Karpas-422 (cell line): ENCODE results near the gene G3BP1. TPM values are rescaled to one million over a fixed set of nuclear protein-coding genes. Genes with fewer than 3 reads are reported as not detected.

Experiments
- DNase-seq: peaks from one replicate; pipeline ENCODE4 v3.0.0-alpha.2; 2015
- H2AFZ ChIP-seq: fragments of 200-600 bp; sonication (generic); 2 replicates; pipeline ENCODE4 v1.6.1; 2014; ENCODE audit warnings: antibody characterized with exemption, low read length, mixed read lengths
- H3K27ac ChIP-seq: fragments of 200-600 bp; sonication (generic); 2 replicates; pipeline ENCODE4 v1.5.1; 2014; ENCODE audit warnings: mild to moderate bottlenecking, low read length, moderate library complexity
- H3K27me3 ChIP-seq: fragments of 200-600 bp; sonication (generic); 2 replicates; pipeline ENCODE4 v1.6.1; 2014; ENCODE audit warnings: low read length, mixed read lengths
- H3K36me3 ChIP-seq: fragments of 200-600 bp; sonication (generic); 2 replicates; pipeline ENCODE4 v1.6.1; 2014; ENCODE audit warnings: low read length, mixed read lengths; ENCODE audit not compliant: insufficient read depth
- H3K4me1 ChIP-seq: fragments of 200-600 bp; sonication (generic); 2 replicates; pipeline ENCODE4 v1.6.1; 2014; ENCODE audit warnings: mild to moderate bottlenecking, low read length, mixed read lengths
- H3K4me2 ChIP-seq: fragments of 200-600 bp; sonication (generic); 2 replicates; pipeline ENCODE4 v1.6.1; 2014; ENCODE audit warnings: low read length, low read depth, mild to moderate bottlenecking; ENCODE audit not compliant: poor library complexity, severe bottlenecking
- H3K4me3 ChIP-seq: fragments of 200-600 bp; sonication (generic); 2 replicates; pipeline ENCODE4 v1.5.1; 2014; ENCODE audit warnings: mild to moderate bottlenecking, antibody characterized with exemption, low read length, mixed read lengths
- H3K79me2 ChIP-seq: fragments of 200-600 bp; sonication (generic); 2 replicates; pipeline ENCODE4 v1.6.1; 2014; ENCODE audit warnings: mild to moderate bottlenecking, low read length, mixed read lengths
- H3K9ac ChIP-seq: fragments of 200-600 bp; sonication (generic); 2 replicates; pipeline ENCODE4 v1.6.0; 2014; ENCODE audit warnings: low read length
- H3K9me2 ChIP-seq: fragments of 200-600 bp; sonication (generic), shearing (Covaris generic); replicated peaks from 2 replicates; pipeline ENCODE4 v1.6.0; 2014; ENCODE audit warnings: mild to moderate bottlenecking, low read length, moderate library complexity; ENCODE audit not compliant: insufficient read depth
- H3K9me3 ChIP-seq: fragments of 300-700, 200-600 bp; sonication (generic); 2 replicates; pipeline ENCODE4 v1.6.1; 2014; ENCODE audit warnings: low read length, mixed read lengths
- H4K20me1 ChIP-seq: fragments of 200-600 bp; sonication (generic); 2 replicates; pipeline ENCODE4 v1.6.1; 2014; ENCODE audit warnings: mild to moderate bottlenecking, antibody characterized with exemption, low read length, low read depth; ENCODE audit not compliant: insufficient read depth
- total RNA-seq: library from RNA; depleted of rRNA; stranded (reverse); fragments of >200 nt; shearing (Covaris generic); gene quantifications from 2 replicates; pipeline ENCODE4 v1.2.3, GENCODE V29; 2014; ENCODE audit warnings: low replicate concordance

The G3BP1 gene
- total RNA-seq, 1 experiment from 2014 or later = 186 TPM

DNA sequence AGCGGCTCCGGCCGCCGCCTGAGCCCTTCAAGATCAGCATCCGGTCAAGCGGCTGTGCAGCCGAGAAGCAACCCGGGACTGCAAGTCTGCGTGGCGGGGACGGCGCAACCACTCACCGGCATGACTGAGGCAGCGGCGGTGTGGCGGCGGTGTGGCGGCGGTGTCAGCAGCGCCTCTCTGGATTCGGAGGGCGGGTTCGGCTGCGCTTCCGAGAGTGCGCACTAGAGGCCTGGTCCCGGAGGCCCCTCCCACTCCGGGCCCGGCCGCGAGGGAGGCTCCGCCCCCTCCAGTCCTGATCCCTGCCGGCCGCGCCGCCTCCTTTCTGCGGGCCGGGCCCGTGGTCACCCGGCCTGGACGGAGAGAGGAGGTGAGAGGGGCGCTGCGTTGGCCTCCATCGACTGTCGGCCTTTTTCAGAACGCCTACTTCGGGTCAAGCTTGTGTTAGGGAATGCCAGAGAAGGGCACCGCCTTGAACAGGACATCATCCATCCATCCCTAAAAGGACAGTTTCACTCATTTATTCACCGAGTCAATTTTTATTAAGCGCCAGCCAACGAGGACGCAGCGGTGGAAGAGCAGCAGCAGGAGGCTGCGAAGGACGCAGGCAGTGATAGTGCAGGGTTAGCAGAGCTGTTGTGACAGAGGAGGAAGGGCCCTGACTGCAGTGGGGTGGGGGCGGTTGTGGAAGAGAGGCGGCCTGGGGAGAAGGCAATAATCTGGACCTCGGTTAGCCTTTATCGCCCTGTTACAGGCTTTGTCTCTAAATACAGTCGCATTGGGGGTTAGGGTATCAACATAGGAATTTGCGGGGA lies 13.1 kb upstream of the G3BP1 start, which contains the start of gene ATOX1:
Gene ATOX1 (minus strand): TSS at position 202 of the 812 bp plus-strand sequence. CDS start 80 bp downstream, at position 122.
- peak within 1 kb of the TSS; percentile 93 for H3K4me2 ChIP-seq
- H3K27ac ChIP-seq = peak within 1 kb of the TSS; percentile 34; the same call in 1 of the 2 replicates
- peaks cover 46% of the 10 kb centered on the region for H3K79me2 ChIP-seq
- no peaks in the 10 kb centered on the region for H3K9me3 ChIP-seq
- peak within 1 kb of the TSS; percentile 95 for H3K9ac ChIP-seq
- peak; percentile 96 for DNase-seq
- H3K27me3 ChIP-seq = no peaks in the 10 kb centered on the region
- no peaks in the 10 kb centered on the region for H3K36me3 ChIP-seq
- H3K4me1 ChIP-seq = peaks cover 23% of the 10 kb centered on the region
- H3K4me3 ChIP-seq = peak within 1 kb of the TSS; percentile 94
- peak within 1 kb of the TSS; percentile 97 for H2AFZ ChIP-seq
- H4K20me1 ChIP-seq = no peaks in the 10 kb centered on the region
- H3K9me2 ChIP-seq = no peaks in the 10 kb centered on the region

DNA sequence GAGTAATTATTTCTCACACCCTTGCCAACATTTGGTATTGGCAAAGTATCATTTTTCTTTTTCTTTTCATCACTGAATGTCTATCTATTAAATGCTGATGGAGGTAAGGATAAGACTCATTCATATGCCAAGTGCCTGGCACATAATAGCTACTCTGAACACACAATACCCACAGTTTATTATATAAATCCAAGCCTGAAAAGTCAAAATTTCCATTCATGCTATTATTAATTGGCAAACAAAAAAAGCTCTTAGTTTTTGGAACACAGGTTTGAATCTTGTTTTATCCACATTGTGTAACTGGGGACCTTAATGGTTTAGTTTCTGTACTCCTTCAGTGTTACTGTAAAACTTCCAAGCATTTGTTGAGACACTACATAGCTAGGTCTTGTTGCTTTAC lies 7.0 kb upstream of the G3BP1 start:
- H3K9me3 ChIP-seq = no peaks in the 10 kb centered on the region
- H2AFZ ChIP-seq = no peak overlapping the region
- H3K4me3 ChIP-seq = no peak overlapping the region
- no peak overlapping the region for H3K27ac ChIP-seq
- no peaks in the 10 kb centered on the region for H3K36me3 ChIP-seq
- no peaks in the 10 kb centered on the region for H3K9me2 ChIP-seq
- H4K20me1 ChIP-seq = no peaks in the 10 kb centered on the region
- H3K4me1 ChIP-seq = peaks cover under 1% of the 10 kb centered on the region; the same call in 1 of the 2 replicates
- no peak overlapping the region for H3K4me2 ChIP-seq
- no peaks in the 10 kb centered on the region for H3K79me2 ChIP-seq
- no peak for DNase-seq
- H3K27me3 ChIP-seq = no peaks in the 10 kb centered on the region
- H3K9ac ChIP-seq = no peak overlapping the region

DNA sequence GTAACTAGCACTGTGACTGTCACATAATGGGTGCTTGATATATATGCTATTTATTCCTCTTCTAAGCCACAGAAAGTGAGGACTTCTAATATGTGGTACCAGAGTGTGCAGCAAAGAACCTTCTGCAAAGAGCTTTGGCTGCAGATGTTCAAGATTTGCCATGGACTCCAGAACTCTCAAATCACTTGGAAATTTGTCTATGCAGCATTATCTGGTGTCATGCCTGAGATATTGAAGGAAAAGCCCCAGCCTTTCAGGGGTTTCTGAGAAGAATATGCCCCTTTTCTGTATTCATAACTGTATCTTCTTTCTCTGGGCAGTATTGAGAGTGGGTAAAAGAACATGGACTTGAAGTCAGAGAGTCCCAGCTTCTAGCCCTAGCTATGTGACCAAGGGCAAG lies 4.8 kb upstream of the G3BP1 start:
- H2AFZ ChIP-seq = no peak overlapping the region
- H3K4me3 ChIP-seq = no peak overlapping the region
- H3K4me1 ChIP-seq = peaks cover 14% of the 10 kb centered on the region
- H3K9me3 ChIP-seq = no peaks in the 10 kb centered on the region
- H3K9ac ChIP-seq = no peak overlapping the region
- H3K9me2 ChIP-seq = no peaks in the 10 kb centered on the region
- H3K27me3 ChIP-seq = no peaks in the 10 kb centered on the region
- no peak overlapping the region for H3K27ac ChIP-seq
- peaks cover 4% of the 10 kb centered on the region; the same call in 1 of the 2 replicates for H3K79me2 ChIP-seq
- no peaks in the 10 kb centered on the region for H4K20me1 ChIP-seq
- H3K4me2 ChIP-seq = no peak overlapping the region
- no peak for DNase-seq
- no peaks in the 10 kb centered on the region for H3K36me3 ChIP-seq

DNA sequence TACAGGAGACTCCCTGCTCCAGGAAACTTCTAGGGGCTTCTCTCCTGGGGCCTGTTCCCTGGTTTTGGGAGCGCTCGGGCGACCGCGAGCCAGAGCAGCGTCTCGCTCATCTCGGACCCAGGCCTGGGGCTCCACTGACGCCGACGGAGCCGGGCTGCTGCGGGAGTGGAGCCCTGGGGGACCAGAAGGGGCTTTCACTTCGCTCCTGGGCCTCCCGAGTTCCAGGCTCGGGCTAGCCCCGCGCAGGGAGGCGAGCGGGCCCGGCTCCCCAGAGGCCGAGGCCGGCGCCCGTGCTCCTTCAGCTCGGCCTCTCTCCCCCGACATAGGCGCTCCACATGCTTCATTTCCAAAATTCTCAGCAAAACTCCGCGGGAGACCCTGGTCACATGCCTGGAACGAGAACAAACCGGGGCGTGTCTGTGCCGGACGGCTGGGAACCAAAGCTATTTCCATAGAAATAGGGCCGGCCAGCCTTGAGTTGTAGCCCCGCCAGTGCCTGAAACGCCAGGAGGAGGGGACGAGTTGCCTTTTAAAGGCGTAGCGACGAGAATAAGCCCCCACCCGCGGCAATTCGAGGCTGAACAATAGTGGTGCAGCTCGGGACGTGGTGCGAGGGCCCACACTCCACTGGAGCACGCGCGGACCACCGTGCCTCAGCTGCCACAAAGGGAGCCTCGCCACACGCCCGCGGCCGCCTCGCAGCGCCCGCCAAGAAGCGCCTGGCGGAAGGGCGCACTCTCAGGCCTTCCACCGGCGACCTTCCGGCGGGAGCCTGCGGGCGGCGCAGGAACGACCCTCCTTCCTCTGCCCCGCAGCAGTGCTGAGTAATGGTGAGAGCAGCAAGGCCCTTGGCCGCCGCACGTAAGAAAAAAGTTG lies 1.1 kb upstream of the G3BP1 start:
- Histone ChIP-seq H3K79me2 (peaks cover 39% of the 10 kb centered on the region), H3K36me3 (peaks cover 27% of the 10 kb centered on the region), H3K4me3 (peak overlapping the region; percentile 68), H2AFZ (peak overlapping the region; percentile 76), H3K9ac (peak overlapping the region; percentile 82), H3K4me2 (peak overlapping the region; percentile 86), H3K9me2 (no peaks in the 10 kb centered on the region), H4K20me1 (peaks cover 34% of the 10 kb centered on the region), H3K4me1 (peaks cover 40% of the 10 kb centered on the region), H3K9me3 (no peaks in the 10 kb centered on the region), H3K27ac (peak overlapping the region; percentile 90), H3K27me3 (no peaks in the 10 kb centered on the region)
- peak; percentile 84 for DNase-seq

DNA sequence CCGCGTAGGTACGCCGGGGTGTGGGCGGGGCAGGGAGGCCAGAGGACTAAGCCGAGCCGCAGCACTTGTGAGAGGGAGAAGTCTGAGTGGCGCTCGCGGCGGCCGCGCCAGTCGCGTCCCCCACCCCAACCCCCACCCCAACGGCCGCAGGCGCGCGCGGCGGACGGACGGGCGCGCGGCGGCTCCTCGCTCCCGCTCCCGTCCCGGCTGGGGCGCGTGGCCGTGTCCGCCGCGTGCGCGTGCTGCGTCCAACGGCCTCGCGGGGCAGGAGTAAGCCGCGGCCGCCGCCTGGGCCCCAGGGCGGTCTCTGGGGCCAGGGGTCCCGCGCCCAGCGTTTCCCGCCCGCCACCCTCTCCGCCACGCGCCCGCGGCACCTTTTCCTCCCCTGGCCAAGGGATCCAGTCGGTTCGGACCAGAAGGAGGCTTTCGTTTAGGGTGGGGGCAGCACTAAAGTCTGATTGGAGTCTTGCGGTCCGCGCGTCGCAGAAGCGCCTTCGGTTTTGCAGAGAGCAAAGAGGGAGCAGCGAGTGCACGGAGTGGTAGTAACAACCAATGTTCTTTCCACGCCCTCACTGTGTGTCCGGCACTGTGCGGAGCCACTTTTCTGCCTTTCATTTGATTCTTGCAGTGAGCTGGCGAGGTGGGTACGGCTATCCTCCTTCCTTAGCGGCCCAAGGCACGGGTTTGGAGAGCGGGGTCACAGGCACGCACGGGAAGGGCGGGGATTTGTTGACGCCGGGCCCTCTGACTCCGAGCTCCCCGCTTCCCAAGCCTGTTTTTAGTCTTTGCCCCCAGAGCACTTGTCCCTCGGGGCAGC lies 483 bp downstream of the G3BP1 start:
- Histone ChIP-seq H4K20me1 (peaks cover 49% of the 10 kb centered on the region), H2AFZ (no peak overlapping the region), H3K27me3 (no peaks in the 10 kb centered on the region), H3K4me1 (peaks cover 53% of the 10 kb centered on the region), H3K9ac (peak overlapping the region; percentile 93), H3K27ac (peak overlapping the region; percentile 68), H3K79me2 (peaks cover 56% of the 10 kb centered on the region), H3K4me3 (peak overlapping the region; percentile 95), H3K36me3 (peaks cover 42% of the 10 kb centered on the region), H3K4me2 (peak overlapping the region; percentile 98), H3K9me3 (no peaks in the 10 kb centered on the region), H3K9me2 (no peaks in the 10 kb centered on the region)
- DNase-seq = peak; percentile 77

DNA sequence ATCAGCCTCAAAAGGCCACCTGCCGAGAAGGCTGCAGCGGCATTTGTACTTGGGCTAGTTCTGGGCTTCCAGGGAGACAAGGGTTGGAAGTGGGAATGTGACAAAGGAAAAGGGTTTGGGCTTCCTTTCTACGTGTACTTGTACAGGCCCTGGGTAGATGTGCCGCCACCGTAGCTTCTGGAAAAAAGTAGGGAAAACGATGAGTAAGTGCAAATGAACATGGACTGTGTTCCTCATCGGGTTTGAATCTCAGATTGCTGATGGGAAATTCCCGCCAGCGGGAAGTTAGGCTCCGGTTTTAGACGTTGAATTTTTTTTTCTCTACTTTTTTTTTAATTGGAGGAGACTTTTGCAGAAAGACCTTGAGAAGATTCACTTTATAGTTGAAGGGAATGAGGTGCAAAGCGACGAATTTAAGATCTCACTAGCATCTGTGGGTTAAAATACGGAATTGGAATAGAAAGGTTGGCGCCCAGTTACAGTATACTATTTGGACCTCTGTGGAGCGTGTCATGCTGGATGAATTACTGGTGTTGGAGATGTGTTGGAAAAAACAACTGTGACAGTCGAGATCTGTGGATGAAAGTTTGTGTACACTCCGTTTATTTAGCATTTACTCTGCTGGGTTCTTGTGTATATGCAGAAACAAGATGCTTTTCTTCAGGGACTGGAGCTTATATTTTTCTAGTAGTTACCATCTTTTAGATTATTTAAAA lies 1.2 kb downstream of the G3BP1 start:
- peaks cover 50% of the 10 kb centered on the region for H3K36me3 ChIP-seq
- peaks cover 57% of the 10 kb centered on the region for H4K20me1 ChIP-seq
- H3K4me3 ChIP-seq = peak overlapping the region; percentile 95
- peaks cover 63% of the 10 kb centered on the region for H3K79me2 ChIP-seq
- no peak for DNase-seq
- H3K9me3 ChIP-seq = no peaks in the 10 kb centered on the region
- H3K9ac ChIP-seq = peak overlapping the region; percentile 93
- H3K4me1 ChIP-seq = peaks cover 61% of the 10 kb centered on the region
- peak overlapping the region; percentile 98 for H3K4me2 ChIP-seq
- H3K27me3 ChIP-seq = no peaks in the 10 kb centered on the region
- peak overlapping the region; percentile 68; the same call in 1 of the 2 replicates for H3K27ac ChIP-seq
- H3K9me2 ChIP-seq = no peaks in the 10 kb centered on the region
- no peak overlapping the region for H2AFZ ChIP-seq

DNA sequence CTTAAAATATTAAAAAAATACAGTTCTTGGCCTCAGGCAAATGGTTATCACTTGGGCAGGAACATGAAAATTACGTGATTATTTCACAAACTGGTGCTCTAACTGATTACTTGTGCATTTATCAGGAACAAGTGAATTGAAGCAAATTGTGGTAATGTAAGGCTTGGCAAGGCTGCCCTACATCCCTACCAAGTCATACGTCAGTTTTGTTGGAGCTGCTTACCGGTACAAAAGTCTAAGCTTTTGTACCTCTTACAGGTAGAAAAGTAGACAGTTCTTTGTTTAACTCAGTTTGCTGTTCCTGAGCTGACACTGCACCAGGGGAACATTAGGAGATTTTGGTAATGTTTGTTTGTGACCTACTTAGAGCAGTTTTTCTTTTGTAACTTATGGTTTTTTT lies 2.2 kb downstream of the G3BP1 start:
- Histone ChIP-seq H3K27ac (peak overlapping the region; percentile 40; the same call in 1 of the 2 replicates), H3K4me1 (peaks cover 64% of the 10 kb centered on the region), H3K4me3 (peak overlapping the region; percentile 95)

More for the DNA sequence above, 2.2 kb downstream of the G3BP1 start:
- Histone ChIP-seq H3K9ac (peak overlapping the region; percentile 93), H4K20me1 (peaks cover 66% of the 10 kb centered on the region), H3K9me2 (no peaks in the 10 kb centered on the region), H3K27me3 (no peaks in the 10 kb centered on the region), H3K9me3 (no peaks in the 10 kb centered on the region), H3K4me2 (peak overlapping the region; percentile 98), H3K79me2 (peaks cover 73% of the 10 kb centered on the region), H3K36me3 (peaks cover 55% of the 10 kb centered on the region), H2AFZ (no peak overlapping the region)
- DNase-seq = peak; percentile 52
